GM12875 (cell line): ENCODE measurements around the gene LSAMP.

ENCODE experiments used
- H3K4me3 ChIP-seq: one replicate; pipeline ENCODE4 v1.5.1; 2011; ENCODE audit warnings: low read depth, low read length, control low read depth
- CTCF ChIP-seq: IDR thresholded peaks from 2 replicates; pipeline ENCODE4 v1.5.1; 2011; ENCODE audit warnings: low read depth, mild to moderate bottlenecking, control low read depth, inconsistent platforms, low read length, moderate library complexity, borderline replicate concordance; ENCODE audit not compliant: insufficient read depth

The LSAMP gene

GRCh38 chr3:115943579-115943978 is 501.7 kb downstream of the LSAMP start:
- H3K4me3 ChIP-seq = no peak overlapping the region
- no peak for TF ChIP-seq CTCF

GRCh38 chr3:115937054-115937453 is 508.2 kb downstream of the LSAMP start:
- peak; percentile 38; the same call in 1 of the 2 replicates for TF ChIP-seq CTCF

GRCh38 chr3:115932807-115933206 is 512.5 kb downstream of the LSAMP start:
- H3K4me3 ChIP-seq = no peak overlapping the region
- TF ChIP-seq CTCF = no peak

More at GRCh38 chr3:115937054-115937453, 508.2 kb downstream of the LSAMP start:
- H3K4me3 ChIP-seq = no peak overlapping the region

GRCh38 chr3:115931581-115931980 is 513.7 kb downstream of the LSAMP start:
- TF ChIP-seq CTCF = no peak
- H3K4me3 ChIP-seq = no peak overlapping the region

GRCh38 chr3:115930922-115931321 is 514.4 kb downstream of the LSAMP start:
- no peak for TF ChIP-seq CTCF
- no peak overlapping the region for H3K4me3 ChIP-seq

GRCh38 chr3:115930168-115930567 is 515.1 kb downstream of the LSAMP start:
- no peak overlapping the region for H3K4me3 ChIP-seq
- TF ChIP-seq CTCF = no peak

GRCh38 chr3:115928376-115928775 is 516.9 kb downstream of the LSAMP start:
- TF ChIP-seq CTCF = no peak
- no peak overlapping the region for H3K4me3 ChIP-seq
